ENCODE measurements around the gene FAM131C.
"Not testable (repeated sequence)": the region's sequence is repeated elsewhere in the genome, so short reads cannot be mapped to it uniquely, and the experiment has no call there.

The FAM131C gene

GRCh38 chr1:16031551-16031950 lies 41.9 kb downstream of the FAM131C start:
- no peak for DNase-seq

- DNase-seq, result no peak
Measured at GRCh38 chr1:16029288-16029687, 44.2 kb downstream of the FAM131C start.

- not testable (repeated sequence) for DNase-seq
Measured at GRCh38 chr1:16029003-16029268, 44.5 kb downstream of the FAM131C start.

- no peak for DNase-seq
Measured at GRCh38 chr1:16028237-16029002, 45.0 kb downstream of the FAM131C start.

GRCh38 chr1:16026723-16027484 lies 46.5 kb downstream of the FAM131C start:
- DNase-seq, result peak; percentile 28

- DNase-seq, result not testable (repeated sequence)
Measured at GRCh38 chr1:16026302-16026701, 47.1 kb downstream of the FAM131C start.

GRCh38 chr1:16023050-16023653 lies 50.3 kb downstream of the FAM131C start:
- DNase-seq, result no peak

- no peak for DNase-seq
Measured at GRCh38 chr1:16022393-16022792, 51.1 kb downstream of the FAM131C start.

GRCh38 chr1:16021681-16022080 lies 51.8 kb downstream of the FAM131C start, which contains the start of gene CLCNKA:
CLCNKA (plus strand) TSS chr1:16022036; CDS start chr1:16022620, 584 bp downstream.
- DNase-seq, result no peak

GRCh38 chr1:16020878-16021277 lies 52.6 kb downstream of the FAM131C start:
- DNase-seq, result not testable (repeated sequence)

- no peak for DNase-seq
Measured at GRCh38 chr1:16020325-16020724, 53.1 kb downstream of the FAM131C start.

- DNase-seq, result no peak
Measured at GRCh38 chr1:16019644-16020277, 53.7 kb downstream of the FAM131C start.

GRCh38 chr1:16018749-16019643 lies 54.5 kb downstream of the FAM131C start:
- DNase-seq, result no peak

- no peak for DNase-seq
Measured at GRCh38 chr1:16018308-16018707, 55.1 kb downstream of the FAM131C start.

GRCh38 chr1:16017461-16018303 lies 55.8 kb downstream of the FAM131C start, which contains the start of gene HSPB7:
HSPB7 (minus strand) TSS chr1:16018043; CDS start chr1:16017963, 80 bp downstream.
- DNase-seq, result no peak

- DNase-seq, result no peak
Measured at GRCh38 chr1:16017076-16017460, 56.4 kb downstream of the FAM131C start.

GRCh38 chr1:16015960-16016901 lies 57.2 kb downstream of the FAM131C start:
- no peak for DNase-seq

GRCh38 chr1:16015491-16015890 lies 58.0 kb downstream of the FAM131C start:
- no peak for DNase-seq

- DNase-seq, result no peak
Measured at GRCh38 chr1:16014509-16015482, 58.7 kb downstream of the FAM131C start.

Data from NCI-H1436 (cell line).